Mesothelial cell of epicardium (in vitro differentiated cells): ENCODE data around the gene CENPB. TPM values are rescaled to one million over a fixed set of nuclear protein-coding genes. Genes with fewer than 3 reads are reported as not detected.

Experiments used
- DNase-seq, 2 experiments: peaks; one replicate each; pipeline ENCODE4 v3.0.0; 2021; ENCODE audit warnings: low spot score in 2 of 2; ENCODE audit not compliant: unreplicated experiment in 2 of 2
- H3K27ac Mint-ChIP-seq: 2 replicates; pipeline ENCODE4 v1.8.0; 2021; ENCODE audit warnings: mixed read lengths
- H3K27me3 Mint-ChIP-seq: 2 replicates; pipeline ENCODE4 v1.8.0; 2021; ENCODE audit warnings: low read depth, mixed read lengths
- H3K36me3 Mint-ChIP-seq: 2 replicates; pipeline ENCODE4 v1.8.0; 2021; ENCODE audit warnings: mixed read lengths
- H3K4me1 Mint-ChIP-seq: 2 replicates; pipeline ENCODE4 v1.8.0; 2021; ENCODE audit warnings: mixed read lengths
- H3K4me3 Mint-ChIP-seq: 2 replicates; pipeline ENCODE4 v1.8.0; 2021; ENCODE audit warnings: mild to moderate bottlenecking, moderate library complexity, mixed read lengths
- H3K9me3 Mint-ChIP-seq: 2 replicates; pipeline ENCODE4 v1.8.0; 2021; ENCODE audit warnings: mixed read lengths
- CTCF ChIP-seq: fragments of 200-600 bp; sonication (generic); IDR thresholded peaks from one replicate; pipeline ENCODE4 v1.5.0; 2021; ENCODE audit warnings: antibody characterized with exemption; ENCODE audit not compliant: unreplicated experiment
- total RNA-seq: library from RNA; stranded (reverse); gene quantifications from 3 replicates; pipeline ENCODE4 v1.2.1, GENCODE V29; 2021

Gene CENPB
- total RNA-seq, 1 donor from 2014 or later, result 63.0 TPM

- Mint-ChIP-seq H3K4me1 (peaks cover 20% of the 10 kb centered on the region), H3K27me3 (peaks cover 5% of the 10 kb centered on the region), H3K9me3 (no peaks in the 10 kb centered on the region), H3K4me3 (no peak overlapping the region), H3K27ac (peak overlapping the region; percentile 44), H3K36me3 (peaks cover 4% of the 10 kb centered on the region)
- TF ChIP-seq CTCF, result peak; percentile 69
- DNase-seq, result no peak
Observed at GRCh38 chr20:3818155-3819151, 31.9 kb upstream of the CENPB start.

- Mint-ChIP-seq H3K36me3 (no peaks in the 10 kb centered on the region), H3K9me3 (no peaks in the 10 kb centered on the region), H3K4me1 (peaks cover 34% of the 10 kb centered on the region), H3K27ac (no peak overlapping the region), H3K4me3 (no peak overlapping the region), H3K27me3 (peaks cover 5% of the 10 kb centered on the region)
- no peak for DNase-seq
- TF ChIP-seq CTCF, result no peak
Observed at GRCh38 chr20:3815703-3816315, 29.3 kb upstream of the CENPB start.

DNA sequence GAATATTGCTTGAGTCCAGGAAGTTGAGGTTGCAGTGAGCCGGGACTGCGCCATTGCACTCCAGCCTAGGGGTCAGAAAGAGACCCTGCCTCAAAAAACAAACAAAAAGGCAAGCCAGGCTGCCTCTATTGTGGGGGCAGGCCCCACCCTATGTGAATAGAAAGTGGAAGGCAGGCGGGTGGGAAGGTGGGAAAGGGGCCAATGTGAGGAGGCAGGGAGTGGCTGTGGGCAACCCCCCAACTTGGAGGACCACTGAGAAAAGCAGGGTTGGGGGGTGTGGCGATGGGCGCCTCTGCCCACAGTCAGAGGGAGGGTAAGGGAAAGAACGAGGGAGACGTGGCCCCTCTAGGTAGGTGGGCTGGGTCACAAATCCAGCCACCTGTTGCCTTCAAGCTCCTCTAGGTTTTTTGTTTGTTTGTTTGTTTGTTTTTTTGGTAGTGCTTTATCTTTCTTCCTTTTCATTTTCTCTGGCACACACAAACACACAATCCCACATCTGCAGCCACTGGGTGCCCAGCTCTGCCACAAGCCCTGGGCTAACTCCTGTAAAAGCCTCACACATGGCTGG lies 28.5 kb upstream of the CENPB start:
- TF ChIP-seq CTCF, result no peak
- DNase-seq, result no peak
- no peak overlapping the region for H3K27ac Mint-ChIP-seq
- H3K4me1 Mint-ChIP-seq, result peaks cover 33% of the 10 kb centered on the region
- peaks cover 5% of the 10 kb centered on the region for H3K27me3 Mint-ChIP-seq
- no peak overlapping the region for H3K4me3 Mint-ChIP-seq
- H3K36me3 Mint-ChIP-seq, result no peaks in the 10 kb centered on the region
- H3K9me3 Mint-ChIP-seq, result no peaks in the 10 kb centered on the region

DNA sequence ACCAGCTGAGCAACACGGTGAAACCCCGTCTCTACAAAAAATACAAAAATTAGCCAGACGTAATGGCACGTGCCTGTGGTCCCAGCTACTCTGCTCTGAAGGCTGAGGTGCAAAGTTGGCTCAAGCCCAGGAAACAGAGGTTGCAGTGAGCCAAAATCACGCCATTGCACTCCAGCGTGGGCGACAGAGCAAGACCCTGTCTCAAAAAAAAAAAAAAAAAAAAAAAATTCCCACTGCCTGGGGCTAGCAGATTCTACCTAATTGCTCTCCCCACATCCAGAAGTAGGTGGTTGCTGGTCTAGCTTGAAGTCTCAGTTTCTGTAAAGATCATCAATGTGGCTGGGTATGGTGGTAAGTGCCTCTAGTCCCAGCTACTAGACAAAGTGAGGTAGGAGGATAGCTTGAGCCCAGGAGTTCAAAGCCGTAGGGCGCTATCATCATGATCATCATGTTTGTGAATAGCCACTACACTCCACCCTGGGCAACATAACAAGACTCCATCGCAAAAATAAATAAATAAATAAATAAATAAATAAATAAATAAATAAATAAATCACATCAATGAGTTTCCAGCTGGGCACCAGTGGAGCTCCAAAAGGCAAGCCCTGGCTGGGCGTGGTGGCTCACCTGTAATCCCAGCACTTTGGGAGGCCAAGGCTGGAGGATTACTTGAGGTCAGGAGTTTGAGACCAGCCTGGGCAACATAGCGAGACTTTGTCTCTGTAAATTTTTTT lies 27.5 kb upstream of the CENPB start:
- peak overlapping the region; percentile 99 for H3K27ac Mint-ChIP-seq
- H3K36me3 Mint-ChIP-seq, result no peaks in the 10 kb centered on the region
- DNase-seq, result no peak
- TF ChIP-seq CTCF, result no peak
- no peak overlapping the region for H3K4me3 Mint-ChIP-seq
- H3K4me1 Mint-ChIP-seq, result peaks cover 29% of the 10 kb centered on the region
- peaks cover 5% of the 10 kb centered on the region for H3K27me3 Mint-ChIP-seq
- no peaks in the 10 kb centered on the region for H3K9me3 Mint-ChIP-seq
